Midbrain (tissue), 1 donor: ENCODE data around the gene TFG.

ENCODE experiments used
- DNase-seq: peaks from one replicate; lab custom pipeline; 2025; lab: John Stamatoyannopoulos, UW

The TFG gene

GRCh38 chr3:100798012-100798411 is 88.7 kb downstream of the TFG start:
- DNase-seq: no peak
